Gastrocnemius medialis (tissue), 4 donors: ENCODE results near the gene TANGO6. TPM values are rescaled to one million over a fixed set of nuclear protein-coding genes. Genes with fewer than 3 reads are reported as not detected.

Source experiments
- ATAC-seq, 2 donors: fragments of 150-250 bp; one replicate each; pipeline ENCODE4 v1.9.1; 2016
- DNase-seq, 2 donors: peaks; one replicate each; pipeline ENCODE4 v3.0.0-alpha.2; 2019
- H3K27ac ChIP-seq, 4 donors: fragments of 200-600 bp; sonication (generic); 1 replicate in 1 of 4; 2 replicates in 3 of 4; pipeline ENCODE4 v1.5.1; 2016 to 2018; ENCODE audit warnings: mild to moderate bottlenecking in 2 of 4, moderate library complexity in 1 of 4
- H3K27me3 ChIP-seq, 3 donors: fragments of 200-600 bp; sonication (generic) in 2 of 3; 1 replicate in 1 of 3; 2 replicates in 2 of 3; pipeline versions ENCODE4 v1.5.1 to v1.6.0; 2016 to 2019; ENCODE audit warnings: mild to moderate bottlenecking in 1 of 3, moderate library complexity in 1 of 3
- H3K36me3 ChIP-seq, 2 donors: fragments of 200-600 bp; sonication (generic) in 1 of 2; one replicate each; pipeline ENCODE4 v1.5.1; 2017 to 2018
- H3K4me1 ChIP-seq, 2 donors: fragments of 200-600 bp; sonication (generic) in 1 of 2; one replicate each; pipeline ENCODE4 v1.5.1; 2016 to 2017; ENCODE audit warnings: mild to moderate bottlenecking in 2 of 2
- H3K4me3 ChIP-seq, 4 donors: fragments of 200-600 bp; sonication (generic) in 3 of 4; 1 replicate in 1 of 4; 2 replicates in 3 of 4; pipeline ENCODE4 v1.5.1; 2016 to 2019; ENCODE audit warnings: mild to moderate bottlenecking in 2 of 4
- H3K9me3 ChIP-seq, 3 donors: fragments of 200-600 bp; sonication (generic) in 2 of 3; 1 replicate in 1 of 3; 2 replicates in 2 of 3; pipeline ENCODE4 v1.5.1; 2016 to 2019
- POLR2A ChIP-seq, 2 donors: fragments of 450-650 bp; IDR thresholded peaks; one replicate each; pipeline ENCODE4 v1.6.1; 2017; ENCODE audit warnings: antibody characterized with exemption in 2 of 2, mild to moderate bottlenecking in 2 of 2, moderate library complexity in 2 of 2
- in situ Hi-C, 4 donors: fragments of 200-750 bp; cut with MboI; loops; one replicate each; pipeline versions ENCODE4 v1.15.0 to v1.8.0; 2017; ENCODE audit warnings: low sequenced_read_pairs in 4 of 4
- intact Hi-C: fragments of 100-400 bp; cut with DNase I; formaldehyde crosslinking; loops from one replicate; pipeline ENCODE4 v1.15.1; 2023; ENCODE audit warnings: low total_unique reads
- total RNA-seq, 4 donors: library from RNA; depleted of rRNA; stranded (reverse); fragments of >200 nt; gene quantifications; one replicate each; pipeline versions ENCODE4 v1.1.0 to v1.2.3, GENCODE V29; 2016
- TF ChIP-seq, protein P1 (sequence below), 5 experiments: fragments of 450-650 bp in 3 of 5; fragments of 200-600 bp in 2 of 5; sonication (generic) in 2 of 5; IDR thresholded peaks in 4 of 5; conservative IDR thresholded peaks in 1 of 5; 1 replicate in 4 of 5; 2 replicates in 1 of 5; pipeline ENCODE4 v1.5.1; 2016 to 2019; ENCODE audit warnings: antibody characterized with exemption in 5 of 5, mild to moderate bottlenecking in 3 of 5, moderate library complexity in 3 of 5

TANGO6 gene
- total RNA-seq, 4 donors from 2014 or later = 13.6 to 20.0 (median 17.8) TPM

DNA sequence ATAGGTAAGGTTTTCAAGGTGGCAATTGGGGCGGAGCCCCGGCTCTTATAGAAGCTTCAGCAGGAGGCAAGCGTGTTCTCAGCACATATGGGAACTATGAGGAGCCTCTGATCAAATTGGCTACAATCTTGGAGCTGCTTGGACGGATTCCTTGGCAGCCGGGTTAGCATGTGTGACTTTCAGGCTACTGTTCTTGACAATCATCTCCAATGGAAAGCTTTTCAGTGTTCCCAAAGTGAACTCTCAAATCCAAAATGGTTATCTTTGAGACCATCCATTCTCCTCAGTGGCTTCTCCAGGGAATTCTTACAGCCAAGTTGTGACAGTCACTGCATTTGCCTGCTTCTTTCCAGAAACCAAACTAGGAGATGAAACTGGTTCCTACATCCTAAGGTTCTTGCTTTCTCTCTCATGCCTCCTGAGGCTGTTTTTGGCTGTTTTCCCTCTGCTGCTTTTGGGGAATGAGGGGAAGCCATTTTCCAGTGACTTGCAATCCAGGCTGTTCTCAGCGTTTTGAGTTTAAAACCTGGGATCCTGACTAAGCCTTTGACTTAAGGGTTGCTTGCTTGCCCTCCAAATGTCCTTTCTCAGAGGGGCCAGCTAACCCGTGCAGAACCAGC lies 273.0 kb downstream of the TANGO6 start:
- H3K36me3 ChIP-seq = peaks cover 0 to 51% of the 10 kb centered on the region in 2 donors

DNA sequence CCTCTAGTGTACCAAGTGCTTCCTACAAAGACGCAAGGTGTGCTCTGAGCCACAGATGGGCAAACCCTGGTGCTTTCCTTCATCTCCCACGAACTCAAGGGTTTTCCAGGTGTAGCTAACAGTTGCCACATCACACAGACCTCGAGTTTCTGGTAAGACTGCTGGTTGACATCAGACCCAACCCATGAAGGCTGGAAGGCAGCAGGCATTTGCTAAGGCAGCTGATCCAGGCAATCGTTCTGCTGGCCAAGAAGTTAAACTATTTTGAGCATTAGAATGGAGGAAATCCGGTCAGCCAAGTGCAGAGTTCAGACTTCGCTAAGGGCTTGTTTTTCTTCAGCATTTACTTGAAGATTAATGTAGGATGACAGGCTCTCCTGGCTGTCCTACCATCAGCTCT lies 273.6 kb downstream of the TANGO6 start:
- ATAC-seq = peak in 1 of 2 donors; percentile 33
- in situ Hi-C loops = loop anchor here in 2 of 4 donors (25.0 kb wide), 1 partner anchor 580 kb away; the partner anchor contains the start of gene ZFP90 (in 2 of the 2)
- H3K4me1 ChIP-seq = peaks cover 24 to 28% of the 10 kb centered on the region in 2 donors

More for the DNA sequence above, 273.0 kb downstream of the TANGO6 start:
- Histone ChIP-seq H3K9me3 (no peaks in the 10 kb centered on the region), H3K27ac (peak overlapping the region in 2 of 4 donors; percentile 5 to 17), H3K27me3 (no peaks in the 10 kb centered on the region), H3K4me1 (peaks cover 24 to 28% of the 10 kb centered on the region in 2 donors), H3K4me3 (no peak overlapping the region)
- in situ Hi-C loops = loop anchor here in 2 of 4 donors (25.0 kb wide), 1 partner anchor 579 kb away; the partner anchor contains the start of gene ZFP90 (in 2 of the 2)
- TF ChIP-seq, protein P1, sequence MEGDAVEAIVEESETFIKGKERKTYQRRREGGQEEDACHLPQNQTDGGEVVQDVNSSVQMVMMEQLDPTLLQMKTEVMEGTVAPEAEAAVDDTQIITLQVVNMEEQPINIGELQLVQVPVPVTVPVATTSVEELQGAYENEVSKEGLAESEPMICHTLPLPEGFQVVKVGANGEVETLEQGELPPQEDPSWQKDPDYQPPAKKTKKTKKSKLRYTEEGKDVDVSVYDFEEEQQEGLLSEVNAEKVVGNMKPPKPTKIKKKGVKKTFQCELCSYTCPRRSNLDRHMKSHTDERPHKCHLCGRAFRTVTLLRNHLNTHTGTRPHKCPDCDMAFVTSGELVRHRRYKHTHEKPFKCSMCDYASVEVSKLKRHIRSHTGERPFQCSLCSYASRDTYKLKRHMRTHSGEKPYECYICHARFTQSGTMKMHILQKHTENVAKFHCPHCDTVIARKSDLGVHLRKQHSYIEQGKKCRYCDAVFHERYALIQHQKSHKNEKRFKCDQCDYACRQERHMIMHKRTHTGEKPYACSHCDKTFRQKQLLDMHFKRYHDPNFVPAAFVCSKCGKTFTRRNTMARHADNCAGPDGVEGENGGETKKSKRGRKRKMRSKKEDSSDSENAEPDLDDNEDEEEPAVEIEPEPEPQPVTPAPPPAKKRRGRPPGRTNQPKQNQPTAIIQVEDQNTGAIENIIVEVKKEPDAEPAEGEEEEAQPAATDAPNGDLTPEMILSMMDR (IDR thresholded peaks at IDR 0.05 in 4 of 5, conservative IDR thresholded peaks at IDR 0.05 in 1 of 5) = no peak
- TF ChIP-seq POLR2A (IDR thresholded peaks at IDR 0.05) = no peak
- intact Hi-C loops = no loop called here
- ATAC-seq = no peak
- DNase-seq = no peak

DNA sequence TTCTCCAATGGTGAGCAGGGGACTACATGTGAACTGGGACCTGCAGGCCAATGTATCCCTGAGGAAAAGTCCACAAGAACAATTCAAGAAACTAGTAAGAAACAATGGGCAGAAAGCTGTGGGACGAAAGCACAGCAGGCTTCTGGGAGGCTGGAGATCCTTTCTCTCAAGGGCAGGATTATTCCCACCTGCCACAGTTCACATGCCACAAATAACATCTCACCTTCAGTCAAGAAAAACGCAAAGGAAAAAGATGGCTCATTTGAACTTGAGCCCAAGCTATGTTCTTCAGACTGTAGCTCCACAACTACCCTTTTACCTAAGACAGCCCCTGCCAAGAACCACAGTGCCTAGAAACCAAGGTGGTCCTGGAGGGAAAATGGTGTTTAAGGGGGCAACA lies 275.1 kb downstream of the TANGO6 start:
- Histone ChIP-seq H3K27ac (no peak overlapping the region), H3K4me3 (no peak overlapping the region)

More for the DNA sequence above, 273.6 kb downstream of the TANGO6 start:
- H3K27me3 ChIP-seq = no peaks in the 10 kb centered on the region
- no peak for DNase-seq
- TF ChIP-seq, protein P1 (IDR thresholded peaks at IDR 0.05 in 4 of 5, conservative IDR thresholded peaks at IDR 0.05 in 1 of 5) = no peak
- TF ChIP-seq POLR2A (IDR thresholded peaks at IDR 0.05) = no peak
- intact Hi-C loops = no loop called here
- no peaks in the 10 kb centered on the region for H3K9me3 ChIP-seq
- H3K27ac ChIP-seq = peak overlapping the region in 2 of 4 donors; percentile 5 to 17
- H3K4me3 ChIP-seq = no peak overlapping the region
- H3K36me3 ChIP-seq = peaks cover 0 to 53% of the 10 kb centered on the region in 2 donors

DNA sequence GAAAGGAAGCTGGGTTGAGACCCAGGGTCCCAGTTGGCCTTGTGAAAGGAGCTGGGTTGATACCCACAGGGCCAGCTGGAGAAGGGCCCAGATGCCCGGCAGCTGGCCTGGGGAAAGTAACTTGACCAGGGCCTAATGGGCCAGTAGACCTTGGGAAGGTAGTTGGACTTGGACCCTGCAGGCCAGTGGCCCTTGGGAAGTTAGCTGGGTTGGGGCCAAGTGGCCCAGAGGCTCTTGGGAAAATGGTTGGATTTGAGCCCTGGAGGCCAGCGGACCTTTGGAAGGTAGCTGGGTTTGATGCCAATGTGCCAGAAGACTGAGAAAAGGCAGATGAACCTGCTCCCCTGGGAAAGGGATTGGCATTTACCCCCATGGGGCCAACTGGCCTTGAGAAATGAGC lies 275.7 kb downstream of the TANGO6 start:
- TF ChIP-seq POLR2A (IDR thresholded peaks at IDR 0.05) = no peak
- TF ChIP-seq, protein P1 (IDR thresholded peaks at IDR 0.05 in 4 of 5, conservative IDR thresholded peaks at IDR 0.05 in 1 of 5) = no peak
- peaks cover 0 to 45% of the 10 kb centered on the region in 2 donors for H3K36me3 ChIP-seq
- H3K27ac ChIP-seq = no peak overlapping the region
- in situ Hi-C loops = loop anchor here in 2 of 4 donors (25.0 kb wide), 1 partner anchor 582 kb away; the partner anchor contains the start of gene ZFP90 (in 2 of the 2)
- no peaks in the 10 kb centered on the region for H3K9me3 ChIP-seq
- DNase-seq (no peak), ATAC-seq (no peak)
- peaks cover 24 to 28% of the 10 kb centered on the region in 2 donors for H3K4me1 ChIP-seq
- H3K4me3 ChIP-seq = no peak overlapping the region
- no peaks in the 10 kb centered on the region for H3K27me3 ChIP-seq
- intact Hi-C loops = no loop called here

More for the DNA sequence above, 275.1 kb downstream of the TANGO6 start:
- in situ Hi-C loops (loop anchor here in 2 of 4 donors (25.0 kb wide), 1 partner anchor 581 kb away; the partner anchor contains the start of gene ZFP90 (in 2 of the 2)), intact Hi-C loops (no loop called here)
- peaks cover 24 to 28% of the 10 kb centered on the region in 2 donors for H3K4me1 ChIP-seq
- peaks cover 0 to 49% of the 10 kb centered on the region in 2 donors for H3K36me3 ChIP-seq
- no peak for ATAC-seq
- TF ChIP-seq, protein P1 (IDR thresholded peaks at IDR 0.05 in 4 of 5, conservative IDR thresholded peaks at IDR 0.05 in 1 of 5) = no peak
- no peak for TF ChIP-seq POLR2A (IDR thresholded peaks at IDR 0.05)
- no peaks in the 10 kb centered on the region for H3K9me3 ChIP-seq
- no peak for DNase-seq
- no peaks in the 10 kb centered on the region for H3K27me3 ChIP-seq
